Type B pancreatic cell (in vitro differentiated cells): Measurements from ENCODE around the gene CPED1. TPM values are rescaled to one million over a fixed set of nuclear protein-coding genes. Genes with fewer than 3 reads are reported as not detected.
"Not testable (repeated sequence)": the region's sequence is repeated elsewhere in the genome, so short reads cannot be mapped to it uniquely, and the experiment has no call there.

ENCODE experiments used
- DNase-seq: peaks from one replicate; pipeline ENCODE4 v3.0.0; 2021; ENCODE audit warnings: mixed read lengths; ENCODE audit not compliant: unreplicated experiment; ENCODE audit errors: extremely low spot score
- H3K27ac Mint-ChIP-seq: 2 replicates; pipeline ENCODE4 v1.8.0; 2021; ENCODE audit warnings: mild to moderate bottlenecking, mixed read lengths
- H3K27me3 Mint-ChIP-seq: 2 replicates; pipeline ENCODE4 v1.8.0; 2021; ENCODE audit warnings: mixed read lengths
- H3K36me3 Mint-ChIP-seq: 2 replicates; pipeline ENCODE4 v1.8.0; 2021; ENCODE audit warnings: mixed read lengths
- H3K4me1 Mint-ChIP-seq: one replicate; pipeline ENCODE4 v1.8.0; 2021; ENCODE audit warnings: mixed read lengths; ENCODE audit not compliant: unreplicated experiment
- H3K4me3 Mint-ChIP-seq: 2 replicates; pipeline ENCODE4 v1.8.0; 2021; ENCODE audit warnings: mild to moderate bottlenecking, mixed read lengths
- H3K9me3 Mint-ChIP-seq: 2 replicates; pipeline ENCODE4 v1.8.0; 2021; ENCODE audit warnings: mixed read lengths
- total RNA-seq: library from RNA; stranded (reverse); gene quantifications from 2 replicates; pipeline ENCODE4 v1.2.1, GENCODE V29; 2021; ENCODE audit warnings: low replicate concordance
- TF ChIP-seq, protein P1 (sequence below): fragments of 200-600 bp; sonication (generic); conservative IDR thresholded peaks from 2 replicates; pipeline ENCODE4 v1.5.0; 2021; ENCODE audit warnings: antibody characterized with exemption, mild to moderate bottlenecking

CPED1 gene
- total RNA-seq, 1 donor from 2014 or later, result 45.4 TPM

DNA sequence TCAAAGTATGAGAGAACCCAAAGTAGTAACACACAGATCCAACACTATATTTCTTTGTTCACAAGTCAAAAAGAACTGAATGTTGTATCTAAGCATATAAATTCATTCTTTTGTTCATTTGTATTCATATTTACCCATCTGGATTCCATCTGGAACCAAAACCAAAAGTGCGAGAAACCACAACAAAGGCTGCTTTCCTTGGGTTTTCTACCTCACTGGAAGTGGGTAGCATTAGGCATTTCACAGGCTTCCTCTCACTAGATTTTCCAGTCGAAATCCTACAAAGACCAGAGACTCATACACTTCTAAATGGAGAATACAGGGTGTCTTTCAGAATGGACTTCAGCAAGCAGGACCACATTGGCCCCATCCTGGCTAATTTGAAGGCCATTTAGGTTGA lies 230.5 kb downstream of the CPED1 start:
- Mint-ChIP-seq H3K9me3 (no peaks in the 10 kb centered on the region), H3K4me3 (no peak overlapping the region), H3K27me3 (no peaks in the 10 kb centered on the region), H3K27ac (no peak overlapping the region), H3K36me3 (no peaks in the 10 kb centered on the region), H3K4me1 (no peaks in the 10 kb centered on the region)
- TF ChIP-seq, protein P1, sequence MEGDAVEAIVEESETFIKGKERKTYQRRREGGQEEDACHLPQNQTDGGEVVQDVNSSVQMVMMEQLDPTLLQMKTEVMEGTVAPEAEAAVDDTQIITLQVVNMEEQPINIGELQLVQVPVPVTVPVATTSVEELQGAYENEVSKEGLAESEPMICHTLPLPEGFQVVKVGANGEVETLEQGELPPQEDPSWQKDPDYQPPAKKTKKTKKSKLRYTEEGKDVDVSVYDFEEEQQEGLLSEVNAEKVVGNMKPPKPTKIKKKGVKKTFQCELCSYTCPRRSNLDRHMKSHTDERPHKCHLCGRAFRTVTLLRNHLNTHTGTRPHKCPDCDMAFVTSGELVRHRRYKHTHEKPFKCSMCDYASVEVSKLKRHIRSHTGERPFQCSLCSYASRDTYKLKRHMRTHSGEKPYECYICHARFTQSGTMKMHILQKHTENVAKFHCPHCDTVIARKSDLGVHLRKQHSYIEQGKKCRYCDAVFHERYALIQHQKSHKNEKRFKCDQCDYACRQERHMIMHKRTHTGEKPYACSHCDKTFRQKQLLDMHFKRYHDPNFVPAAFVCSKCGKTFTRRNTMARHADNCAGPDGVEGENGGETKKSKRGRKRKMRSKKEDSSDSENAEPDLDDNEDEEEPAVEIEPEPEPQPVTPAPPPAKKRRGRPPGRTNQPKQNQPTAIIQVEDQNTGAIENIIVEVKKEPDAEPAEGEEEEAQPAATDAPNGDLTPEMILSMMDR, result no peak
- DNase-seq, result no peak

- not testable (repeated sequence) for H3K4me3 Mint-ChIP-seq, DNase-seq, H3K4me1 Mint-ChIP-seq, H3K27ac Mint-ChIP-seq, H3K36me3 Mint-ChIP-seq, H3K9me3 Mint-ChIP-seq, H3K27me3 Mint-ChIP-seq
Observed at GRCh38 chr7:121221108-121221507, 232.6 kb downstream of the CPED1 start.

GRCh38 chr7:121228779-121229178 lies 240.3 kb downstream of the CPED1 start:
- Mint-ChIP-seq H3K36me3 (no peaks in the 10 kb centered on the region), H3K9me3 (no peaks in the 10 kb centered on the region), H3K27ac (no peak overlapping the region), H3K4me3 (no peak overlapping the region), H3K27me3 (no peaks in the 10 kb centered on the region), H3K4me1 (no peaks in the 10 kb centered on the region)
- TF ChIP-seq, protein P1, result no peak
- DNase-seq, result no peak

DNA sequence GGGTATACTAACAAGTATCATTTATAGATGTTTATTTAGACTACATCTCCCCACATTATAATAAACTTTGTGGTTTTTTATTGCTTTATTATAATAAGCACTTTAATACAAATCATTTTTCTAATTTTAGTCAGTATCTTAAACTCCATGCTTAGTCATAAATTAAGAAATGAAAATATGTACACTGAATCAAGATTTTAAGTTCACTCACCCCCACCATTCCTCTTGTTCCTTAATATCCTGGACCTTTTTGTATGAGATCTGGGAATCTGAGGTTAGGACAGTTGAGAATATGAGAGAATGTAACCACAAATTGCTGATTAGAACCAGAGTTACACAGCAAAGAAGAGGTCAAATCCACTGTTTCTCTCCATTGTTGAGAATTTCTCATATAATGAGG lies 246.7 kb downstream of the CPED1 start:
- Mint-ChIP-seq H3K27me3 (no peaks in the 10 kb centered on the region), H3K4me3 (no peak overlapping the region), H3K27ac (no peak overlapping the region), H3K4me1 (no peaks in the 10 kb centered on the region), H3K36me3 (no peaks in the 10 kb centered on the region), H3K9me3 (no peaks in the 10 kb centered on the region)
- no peak for DNase-seq
- TF ChIP-seq, protein P1, result no peak

DNA sequence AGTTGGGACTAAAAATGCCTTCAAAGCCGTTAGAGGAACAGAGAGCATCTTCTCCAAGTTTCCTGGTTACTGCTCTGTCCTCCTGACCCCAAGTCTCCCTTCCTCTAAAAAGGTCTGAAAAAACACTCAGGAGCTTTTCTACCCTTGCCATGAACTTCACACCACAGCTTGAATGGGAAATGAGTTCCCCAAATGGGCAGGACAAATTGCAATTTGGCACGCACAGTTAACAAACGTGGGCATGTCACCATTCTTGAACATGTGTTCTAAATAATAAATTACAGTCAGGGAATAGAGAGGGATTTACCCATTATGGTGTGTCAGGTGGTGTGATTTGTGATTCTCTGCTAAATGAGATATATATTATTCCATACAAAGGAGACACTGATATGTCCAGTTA lies 249.1 kb downstream of the CPED1 start:
- H3K9me3 Mint-ChIP-seq, result no peaks in the 10 kb centered on the region
- H3K4me1 Mint-ChIP-seq, result no peaks in the 10 kb centered on the region

GRCh38 chr7:121244120-121244870 lies 255.8 kb downstream of the CPED1 start:
- Mint-ChIP-seq H3K4me3 (no peak overlapping the region), H3K4me1 (no peaks in the 10 kb centered on the region), H3K9me3 (peaks cover 8% of the 10 kb centered on the region), H3K27ac (no peak overlapping the region), H3K27me3 (no peaks in the 10 kb centered on the region), H3K36me3 (peaks cover 13% of the 10 kb centered on the region)
- TF ChIP-seq, protein P1, result no peak
- DNase-seq, result no peak

More for the DNA sequence above, 249.1 kb downstream of the CPED1 start:
- Mint-ChIP-seq H3K27me3 (no peaks in the 10 kb centered on the region), H3K36me3 (no peaks in the 10 kb centered on the region), H3K27ac (no peak overlapping the region), H3K4me3 (no peak overlapping the region)
- no peak for DNase-seq
- TF ChIP-seq, protein P1, result no peak

DNA sequence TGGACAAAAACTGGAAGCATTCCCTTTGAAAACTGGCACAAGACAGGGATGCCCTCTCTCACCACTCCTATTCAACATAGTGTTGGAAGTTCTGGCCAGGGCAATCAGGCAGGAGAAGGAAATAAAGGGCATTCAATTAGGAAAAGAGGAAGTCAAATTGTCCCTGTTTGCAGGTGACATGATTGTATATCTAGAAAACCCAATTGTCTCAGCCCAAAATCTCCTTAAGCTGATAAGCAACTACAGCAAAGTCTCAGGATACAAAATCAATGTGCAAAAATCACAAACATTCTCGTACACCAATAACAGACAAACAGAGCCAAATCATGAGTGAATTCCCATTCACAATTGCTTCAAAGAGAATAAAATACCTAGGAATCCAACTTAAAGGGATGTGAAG lies 262.9 kb downstream of the CPED1 start:
- Mint-ChIP-seq H3K36me3 (peaks cover 19% of the 10 kb centered on the region), H3K9me3 (peaks cover 12% of the 10 kb centered on the region)
- not testable (repeated sequence) for H3K27ac Mint-ChIP-seq, H3K4me1 Mint-ChIP-seq, H3K4me3 Mint-ChIP-seq, DNase-seq, H3K27me3 Mint-ChIP-seq

DNA sequence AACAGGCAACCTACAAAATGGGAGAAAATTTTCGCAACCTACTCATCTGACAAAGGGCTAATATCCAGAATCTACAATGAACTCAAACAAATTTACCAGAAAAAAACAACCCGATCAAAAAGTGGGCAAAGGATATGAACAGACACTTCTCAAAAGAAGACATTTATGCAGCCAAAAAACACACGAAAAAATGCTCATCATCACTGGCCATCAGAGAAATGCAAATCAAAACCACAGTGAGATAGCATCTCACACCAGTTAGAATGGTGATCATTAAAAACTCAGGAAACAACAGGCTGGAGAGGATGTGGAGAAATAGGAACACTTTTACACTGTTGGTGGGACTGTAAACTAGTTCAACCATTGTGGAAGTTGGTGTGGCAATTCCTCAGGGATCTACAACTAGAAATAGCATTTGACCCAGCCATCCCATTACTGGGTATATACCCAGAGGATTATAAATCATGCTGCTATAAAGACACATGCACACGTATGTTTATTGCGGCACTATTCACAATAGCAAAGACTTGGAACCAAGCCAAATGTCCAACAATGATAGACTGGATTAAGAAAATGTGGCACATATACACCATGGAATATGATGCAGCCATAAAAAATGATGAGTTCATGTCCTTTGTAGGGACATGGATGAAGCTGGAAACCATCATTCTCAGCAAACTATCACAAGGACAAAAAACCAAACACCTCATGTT lies 264.2 kb downstream of the CPED1 start:
- not testable (repeated sequence) for H3K27ac Mint-ChIP-seq, H3K4me1 Mint-ChIP-seq, H3K27me3 Mint-ChIP-seq, H3K36me3 Mint-ChIP-seq, DNase-seq, H3K4me3 Mint-ChIP-seq
- H3K9me3 Mint-ChIP-seq, result peaks cover 12% of the 10 kb centered on the region
